GM12872 (cell line): ENCODE measurements around the gene MACC1.
A peak's percentile ranks its signal among the peaks of the same experiment; 100 is the strongest.

ENCODE experiments used
- TF ChIP-seq, protein P1 (sequence below): IDR thresholded peaks from 3 replicates; pipeline ENCODE4 v1.5.1; 2011; ENCODE audit warnings: low read depth, mild to moderate bottlenecking, low read length, moderate library complexity; ENCODE audit not compliant: insufficient read depth

Gene MACC1

DNA sequence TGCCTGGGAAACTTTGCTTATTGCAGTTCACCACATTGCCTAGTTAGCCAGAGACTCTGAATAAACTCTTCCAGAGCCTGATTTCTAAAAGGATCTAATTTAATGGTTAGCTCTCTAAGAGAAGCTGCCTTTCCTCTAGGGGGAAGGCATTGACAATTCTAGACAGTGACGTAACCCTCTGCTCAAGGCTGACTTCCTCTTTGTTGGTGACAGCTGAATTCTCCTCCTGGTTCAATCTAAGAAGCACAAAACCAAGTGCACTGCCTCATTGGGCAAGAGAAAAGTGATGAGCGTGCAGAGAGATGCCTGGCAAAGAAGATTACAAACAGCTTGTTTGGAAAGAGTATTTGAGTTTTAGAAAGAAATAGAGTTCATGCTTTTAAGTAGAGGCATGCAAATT is 102.7 kb downstream of the MACC1 start:
- TF ChIP-seq, protein P1, sequence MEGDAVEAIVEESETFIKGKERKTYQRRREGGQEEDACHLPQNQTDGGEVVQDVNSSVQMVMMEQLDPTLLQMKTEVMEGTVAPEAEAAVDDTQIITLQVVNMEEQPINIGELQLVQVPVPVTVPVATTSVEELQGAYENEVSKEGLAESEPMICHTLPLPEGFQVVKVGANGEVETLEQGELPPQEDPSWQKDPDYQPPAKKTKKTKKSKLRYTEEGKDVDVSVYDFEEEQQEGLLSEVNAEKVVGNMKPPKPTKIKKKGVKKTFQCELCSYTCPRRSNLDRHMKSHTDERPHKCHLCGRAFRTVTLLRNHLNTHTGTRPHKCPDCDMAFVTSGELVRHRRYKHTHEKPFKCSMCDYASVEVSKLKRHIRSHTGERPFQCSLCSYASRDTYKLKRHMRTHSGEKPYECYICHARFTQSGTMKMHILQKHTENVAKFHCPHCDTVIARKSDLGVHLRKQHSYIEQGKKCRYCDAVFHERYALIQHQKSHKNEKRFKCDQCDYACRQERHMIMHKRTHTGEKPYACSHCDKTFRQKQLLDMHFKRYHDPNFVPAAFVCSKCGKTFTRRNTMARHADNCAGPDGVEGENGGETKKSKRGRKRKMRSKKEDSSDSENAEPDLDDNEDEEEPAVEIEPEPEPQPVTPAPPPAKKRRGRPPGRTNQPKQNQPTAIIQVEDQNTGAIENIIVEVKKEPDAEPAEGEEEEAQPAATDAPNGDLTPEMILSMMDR = 0 out of 3 replicates have a peak, but pooled peaks have one; percentile 24

DNA sequence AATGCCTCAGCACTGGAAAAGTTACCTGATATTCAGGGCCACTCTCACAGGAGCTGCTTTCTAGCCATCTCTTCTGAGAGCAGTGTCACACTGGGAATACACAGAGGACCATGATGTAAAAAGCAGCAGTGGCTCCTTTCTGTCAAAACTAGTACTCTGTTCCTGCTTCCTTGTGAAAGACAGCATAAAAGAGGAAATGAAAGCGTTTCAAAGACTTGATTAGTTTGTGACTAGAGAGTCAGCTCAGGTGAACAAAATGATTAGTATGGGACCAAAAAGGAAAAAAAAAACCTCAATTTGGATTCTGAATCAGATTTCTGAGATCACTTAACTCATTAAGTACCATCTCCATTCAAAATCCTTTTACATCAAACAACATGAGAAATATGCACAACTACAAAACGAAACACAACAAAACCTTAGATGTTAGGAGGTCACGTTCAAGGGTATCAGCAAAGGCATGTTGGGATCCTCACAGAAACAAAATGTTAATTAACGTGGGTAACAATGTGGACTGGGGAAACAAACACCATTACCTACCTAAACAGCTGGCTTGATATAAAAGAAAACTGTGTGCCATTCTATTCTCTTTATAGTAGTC is 103.7 kb downstream of the MACC1 start:
- TF ChIP-seq, protein P1 = no peak

DNA sequence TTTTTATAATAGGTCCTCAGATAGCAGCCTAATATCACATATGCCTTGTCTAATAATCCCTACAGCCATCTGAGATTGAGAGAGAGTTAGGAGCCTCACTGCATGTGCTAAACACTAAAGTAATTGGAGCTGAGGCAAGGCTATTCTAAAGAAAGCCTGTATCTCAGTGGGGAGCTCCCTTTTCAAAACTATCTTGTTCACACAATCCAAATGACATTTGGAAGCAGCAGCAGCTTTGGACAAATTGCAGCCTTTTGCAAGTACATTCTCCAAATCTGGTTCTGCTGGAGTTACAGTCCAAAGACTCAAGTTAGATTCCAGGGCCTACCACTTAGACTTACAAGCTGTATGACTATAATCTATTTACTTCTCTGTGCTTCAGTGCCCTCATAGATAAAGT is 104.5 kb downstream of the MACC1 start:
- TF ChIP-seq, protein P1 = no peak

DNA sequence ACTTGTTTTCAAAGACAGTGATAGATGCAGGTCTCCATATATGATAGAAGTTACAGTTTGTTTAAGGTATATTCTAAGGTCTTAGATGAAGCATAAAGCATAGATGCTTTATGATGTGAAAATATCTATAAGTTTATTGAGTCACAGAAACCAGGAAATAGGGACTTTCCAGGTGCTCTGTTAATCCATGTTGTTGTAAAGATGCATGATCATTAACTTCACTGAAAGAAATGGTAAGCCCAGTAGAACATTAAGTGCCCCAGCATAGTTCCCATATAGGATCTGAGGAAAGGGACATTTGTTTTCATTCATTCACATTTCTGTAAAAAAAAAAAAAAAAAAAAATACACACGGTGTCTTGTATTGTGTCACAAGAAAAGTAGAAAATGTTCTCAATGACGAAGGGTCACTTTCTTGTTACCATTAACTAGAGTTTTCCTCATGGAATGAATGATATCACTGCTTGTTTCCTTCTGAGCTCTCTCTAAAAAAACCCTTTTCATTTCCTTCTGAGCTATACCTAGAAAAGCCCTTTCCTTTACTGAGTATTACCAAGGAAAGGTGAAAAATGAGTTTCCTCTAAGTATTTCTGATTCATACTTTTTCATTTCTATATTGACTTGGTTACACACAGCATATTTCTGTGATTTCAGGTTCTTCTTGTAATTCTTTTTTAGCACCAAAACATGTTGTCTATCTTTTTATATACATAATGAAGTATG is 105.2 kb downstream of the MACC1 start:
- TF ChIP-seq, protein P1 = no peak

DNA sequence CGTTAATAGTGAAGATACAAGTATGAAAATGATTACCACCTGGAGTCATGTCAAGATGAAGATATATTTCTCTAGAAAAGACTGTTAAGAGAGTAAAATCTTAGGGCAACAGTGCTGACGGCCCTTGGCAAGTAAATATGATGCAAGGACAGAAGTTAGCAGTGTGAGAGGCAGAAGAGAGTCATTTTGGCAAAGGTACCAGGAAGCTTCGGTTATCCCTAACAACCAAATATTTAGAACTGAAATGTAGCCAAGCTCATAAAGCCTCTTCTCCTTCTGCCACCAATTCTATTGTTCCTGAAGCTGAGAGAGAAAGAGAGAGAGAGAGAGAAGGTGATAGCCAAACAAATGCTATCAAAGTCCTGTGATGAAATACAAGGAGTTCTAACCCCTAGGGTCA is 109.6 kb downstream of the MACC1 start:
- TF ChIP-seq, protein P1 = no peak

DNA sequence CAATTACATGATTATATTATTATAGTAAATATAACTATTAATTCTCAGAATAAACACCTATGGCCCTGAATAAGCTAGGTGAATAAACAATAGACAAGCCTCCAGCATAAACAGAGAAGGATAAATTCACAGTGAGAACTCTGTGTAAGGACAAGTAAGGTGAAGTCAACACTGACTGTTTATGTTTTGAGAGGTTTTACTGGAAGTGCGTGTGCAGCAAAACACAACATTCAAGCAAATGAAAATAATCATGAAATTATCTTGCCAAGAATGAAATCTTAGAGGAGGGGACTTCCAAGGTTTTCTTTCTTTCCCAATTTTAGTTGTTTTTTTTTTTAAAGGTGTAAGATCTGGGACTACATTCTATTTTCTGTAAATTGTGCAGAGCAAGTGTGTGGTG is 112.5 kb downstream of the MACC1 start:
- TF ChIP-seq, protein P1 = no peak

DNA sequence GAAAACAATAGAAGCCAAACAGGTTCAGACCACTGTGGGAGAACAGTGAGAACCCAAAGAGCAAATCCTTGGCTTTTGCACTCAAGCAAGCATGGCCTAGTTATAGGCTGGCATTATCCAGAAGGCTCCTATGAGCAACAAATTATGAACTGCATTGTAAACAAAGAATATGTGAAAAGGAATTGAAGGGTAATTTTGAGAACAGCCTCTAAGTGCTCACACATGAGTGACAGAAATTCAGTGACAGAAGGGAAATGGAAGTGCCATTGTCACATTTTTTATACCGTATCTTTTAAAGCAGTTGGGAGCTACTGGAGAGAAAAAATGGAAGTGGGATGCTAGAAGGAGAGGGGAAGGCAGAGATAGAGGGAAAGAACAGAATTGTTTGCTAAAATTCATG is 114.2 kb downstream of the MACC1 start:
- TF ChIP-seq, protein P1 = no peak
